ENCODE results near the gene INAFM2. TPM values are rescaled to one million over a fixed set of nuclear protein-coding genes. Genes with fewer than 3 reads are reported as not detected.

The INAFM2 gene
- total and polyA plus RNA-seq, 2 of the 4 experiments (the other 2 are of a cell fraction): 10.4 to 14.0 TPM

DNA sequence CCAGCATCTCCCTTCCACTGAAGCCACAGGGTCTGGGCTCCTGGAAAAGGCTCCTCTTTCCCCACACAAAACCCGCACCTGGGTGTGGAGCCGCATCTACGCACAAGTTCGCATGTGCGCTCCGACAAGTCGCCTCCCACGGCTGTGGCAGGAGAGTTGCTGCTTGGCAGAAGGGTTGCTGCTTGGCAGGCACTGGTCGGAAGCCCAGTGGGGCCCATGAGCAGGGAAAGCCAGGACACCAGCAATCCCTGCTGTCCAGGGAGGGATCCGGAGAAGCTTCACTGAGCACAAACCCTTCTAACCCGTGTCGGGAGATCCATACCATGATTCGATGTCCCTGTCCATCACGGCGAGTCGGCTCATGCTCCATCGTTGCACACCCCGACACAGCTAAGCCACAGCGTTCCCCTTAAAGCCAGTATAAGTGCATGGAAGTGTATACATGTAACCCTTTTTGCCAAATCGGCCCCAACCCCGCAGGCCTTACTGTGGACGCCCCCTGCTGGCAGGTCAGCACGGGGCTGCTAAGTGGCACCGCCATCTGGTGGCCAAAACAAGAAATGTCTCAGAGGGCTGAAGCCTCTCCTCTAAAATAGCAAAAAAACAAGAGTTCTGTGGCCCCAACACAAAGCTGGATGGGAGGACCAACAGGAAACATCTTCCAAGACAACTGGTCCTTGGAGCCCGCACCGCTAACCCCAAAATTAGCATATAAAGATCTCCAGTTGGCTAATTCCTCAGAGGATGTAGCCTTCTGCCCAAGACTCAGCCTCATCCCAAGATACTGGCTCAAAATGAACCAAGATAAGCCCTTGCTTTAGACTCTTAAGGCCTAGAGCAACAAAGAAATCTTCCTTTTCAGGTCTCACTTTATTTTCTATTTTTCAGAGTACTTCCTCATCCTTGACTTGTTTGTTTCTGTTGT lies 48.9 kb upstream of the INAFM2 start:
- peak overlapping the region; percentile 76 for H2AFZ ChIP-seq (replicated peaks; ENCODE audit: low read length, poor library complexity)

More for the DNA sequence above, 48.9 kb upstream of the INAFM2 start:
- no peaks in the 10 kb centered on the region for H3K4me1 ChIP-seq (ENCODE audit: control insufficient read depth, insufficient read depth, low read length)
- no TSS peak for BruUV-seq (replicated peaks)
- H4K5ac ChIP-seq (ENCODE audit: low read depth, low read length): no peak overlapping the region
- no peaks in the 10 kb centered on the region for H3K9me3 ChIP-seq (ENCODE audit: control insufficient read depth, insufficient read depth, low read length)
- H2AK5ac ChIP-seq (ENCODE audit: low read depth, low read length): peak overlapping the region; percentile 75; the same call in 1 of the 2 replicates
- H3K27ac ChIP-seq (ENCODE audit: insufficient read depth, low read length): no peak overlapping the region
- H3K27me3 ChIP-seq (ENCODE audit: control insufficient read depth, insufficient read depth, low read length): peaks cover 21% of the 10 kb centered on the region
- H4K91ac ChIP-seq (ENCODE audit: insufficient read depth, low read depth, low read length): no peak overlapping the region
- CTCF ChIA-PET: interaction anchor here (0.6 to 6.0 kb wide), 24 partner anchors 14 to 913 kb away, joined by 3 to 81 read pairs (median 4); partner anchors contain the start of genes PAK6 and PLCB2
- H3K79me1 ChIP-seq (ENCODE audit: low read depth in 1 of 2, low read length in 2 of 2): no peaks in the 10 kb centered on the region
- H3K9me1 ChIP-seq (ENCODE audit: insufficient read depth, low read length): no peaks in the 10 kb centered on the region
- TF ChIP-seq RFX5 (IDR thresholded peaks at IDR 0.05; ENCODE audit: low read depth, low read length): no peak
- no peak for TF ChIP-seq CHD1 (IDR thresholded peaks at IDR 0.05; ENCODE audit: low read depth, low read length)
- TF ChIP-seq, protein P1, sequence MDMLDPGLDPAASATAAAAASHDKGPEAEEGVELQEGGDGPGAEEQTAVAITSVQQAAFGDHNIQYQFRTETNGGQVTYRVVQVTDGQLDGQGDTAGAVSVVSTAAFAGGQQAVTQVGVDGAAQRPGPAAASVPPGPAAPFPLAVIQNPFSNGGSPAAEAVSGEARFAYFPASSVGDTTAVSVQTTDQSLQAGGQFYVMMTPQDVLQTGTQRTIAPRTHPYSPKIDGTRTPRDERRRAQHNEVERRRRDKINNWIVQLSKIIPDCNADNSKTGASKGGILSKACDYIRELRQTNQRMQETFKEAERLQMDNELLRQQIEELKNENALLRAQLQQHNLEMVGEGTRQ (IDR thresholded peaks at IDR 0.05; ENCODE audit: low read depth, low read length): no peak
- no peak for TF ChIP-seq BHLHE40 (IDR thresholded peaks at IDR 0.05; ENCODE audit: low read depth, low read length)
- peak; percentile 100 for TF ChIP-seq SMC3 (IDR thresholded peaks at IDR 0.05; ENCODE audit: low read depth, low read length)
- TF ChIP-seq CEBPB (IDR thresholded peaks at IDR 0.05; ENCODE audit: low read depth, low read length): no peak
- TF ChIP-seq RAD21 (IDR thresholded peaks at IDR 0.05; ENCODE audit: low read length): peak; percentile 98
- TF ChIP-seq, protein P2, sequence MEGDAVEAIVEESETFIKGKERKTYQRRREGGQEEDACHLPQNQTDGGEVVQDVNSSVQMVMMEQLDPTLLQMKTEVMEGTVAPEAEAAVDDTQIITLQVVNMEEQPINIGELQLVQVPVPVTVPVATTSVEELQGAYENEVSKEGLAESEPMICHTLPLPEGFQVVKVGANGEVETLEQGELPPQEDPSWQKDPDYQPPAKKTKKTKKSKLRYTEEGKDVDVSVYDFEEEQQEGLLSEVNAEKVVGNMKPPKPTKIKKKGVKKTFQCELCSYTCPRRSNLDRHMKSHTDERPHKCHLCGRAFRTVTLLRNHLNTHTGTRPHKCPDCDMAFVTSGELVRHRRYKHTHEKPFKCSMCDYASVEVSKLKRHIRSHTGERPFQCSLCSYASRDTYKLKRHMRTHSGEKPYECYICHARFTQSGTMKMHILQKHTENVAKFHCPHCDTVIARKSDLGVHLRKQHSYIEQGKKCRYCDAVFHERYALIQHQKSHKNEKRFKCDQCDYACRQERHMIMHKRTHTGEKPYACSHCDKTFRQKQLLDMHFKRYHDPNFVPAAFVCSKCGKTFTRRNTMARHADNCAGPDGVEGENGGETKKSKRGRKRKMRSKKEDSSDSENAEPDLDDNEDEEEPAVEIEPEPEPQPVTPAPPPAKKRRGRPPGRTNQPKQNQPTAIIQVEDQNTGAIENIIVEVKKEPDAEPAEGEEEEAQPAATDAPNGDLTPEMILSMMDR (conservative IDR thresholded peaks at IDR 0.05; ENCODE audit: low read depth, low read length): peak; percentile 100; the same call in 1 of the 2 replicates
- TF ChIP-seq MAZ (IDR thresholded peaks at IDR 0.05; ENCODE audit: borderline replicate concordance, low read depth, low read length): peak; percentile 89
- peak; percentile 14; the same call in 1 of the 2 replicates for TF ChIP-seq MAFK (IDR thresholded peaks at IDR 0.05; ENCODE audit: low read depth, low read length)
- H4K20me1 ChIP-seq (ENCODE audit: insufficient read depth, low read length): no peaks in the 10 kb centered on the region
- H2BK5ac ChIP-seq (ENCODE audit: low read depth, low read length, poor library complexity, severe bottlenecking): no peak overlapping the region
- no peak overlapping the region for H3K23ac ChIP-seq (ENCODE audit: low read depth, low read length)
- no peak overlapping the region for H3K4me3 ChIP-seq (ENCODE audit: insufficient read depth, low read depth, low read length)
- H2BK120ac ChIP-seq (ENCODE audit: low read depth, low read length): no peak overlapping the region
- H3K14ac ChIP-seq (replicated peaks; ENCODE audit: low read depth, low read length): no peak overlapping the region
- no peak overlapping the region for H2BK15ac ChIP-seq (ENCODE audit: low read depth, low read length)
- DNase-seq: peak; percentile 78
- POLR2A ChIA-PET (ENCODE audit: unreplicated experiment): no interaction called here
- no peak overlapping the region for H3K4me2 ChIP-seq (ENCODE audit: low read depth, low read length)
- no peak overlapping the region for H3K9ac ChIP-seq (ENCODE audit: low read depth, low read length)
- no peak overlapping the region for H3K18ac ChIP-seq (ENCODE audit: low read depth, low read length)
- intact Hi-C loops (cut with micrococcal nuclease): loop anchor here (1.0 to 5.0 kb wide), 3 partner anchors 57 to 229 kb away; partner anchors contain the start of gene BMF
- no peak overlapping the region for H3K56ac ChIP-seq (ENCODE audit: extremely low read depth, insufficient read depth, low read length)
- ATAC-seq (ENCODE audit: low read depth): peak; percentile 86
- dilution Hi-C loops (cut with HindIII; ENCODE audit: low sequenced_read_pairs, unreplicated experiment): no loop called here
- no peaks in the 10 kb centered on the region for H3K36me3 ChIP-seq (ENCODE audit: control insufficient read depth, insufficient read depth, low read length)
- no peak overlapping the region; a peak in 1 of 4 replicates for H4K8ac ChIP-seq (ENCODE audit: low read depth in 2 of 2, low read length in 2 of 2)
- 75% methylated on average over 9 of the region's 26 CpGs; no CpG with 5 or more reads in 1 of the 2 experiments for WGBS, 2 experiments (ENCODE audit: extremely low coverage in 2 of 2, insufficient read length in 1 of 2)
- peak overlapping the region; percentile 92 for H2AK9ac ChIP-seq (replicated peaks; ENCODE audit: low read depth, low read length, poor library complexity)
- H3K4ac ChIP-seq (ENCODE audit: low read depth, low read length): no peak overlapping the region
- in situ Hi-C loops (cut with MboI; ENCODE audit: low sequenced_read_pairs): loop anchor here (5.0 kb wide), 3 partner anchors 57 to 227 kb away; no protein-coding TSS in a partner anchor
- no peak overlapping the region for H2BK20ac ChIP-seq (ENCODE audit: low read depth, low read length)
